Fibroblast of lung (primary cell): ENCODE measurements around the gene SLMAP.

Source experiments
- EZH2 ChIP-seq: IDR thresholded peaks from 2 replicates; pipeline ENCODE4 v1.5.1; 2012; ENCODE audit warnings: low read length, control low read depth, mild to moderate bottlenecking; ENCODE audit errors: missing control alignments
- TF ChIP-seq, protein P1 (sequence below), 2 donors: IDR thresholded peaks in 1 of 2; conservative IDR thresholded peaks in 1 of 2; 1 replicate in 1 of 2; 2 replicates in 1 of 2; pipeline ENCODE4 v1.5.1; 2011 to 2012; ENCODE audit warnings: low read length in 2 of 2, control low read depth in 1 of 2, inconsistent platforms in 1 of 2, low read depth in 1 of 2, mild to moderate bottlenecking in 1 of 2

GRCh38 chr3:57788624-57789018, 32.5 kb downstream of the SLMAP start:
- TF ChIP-seq, protein P1, sequence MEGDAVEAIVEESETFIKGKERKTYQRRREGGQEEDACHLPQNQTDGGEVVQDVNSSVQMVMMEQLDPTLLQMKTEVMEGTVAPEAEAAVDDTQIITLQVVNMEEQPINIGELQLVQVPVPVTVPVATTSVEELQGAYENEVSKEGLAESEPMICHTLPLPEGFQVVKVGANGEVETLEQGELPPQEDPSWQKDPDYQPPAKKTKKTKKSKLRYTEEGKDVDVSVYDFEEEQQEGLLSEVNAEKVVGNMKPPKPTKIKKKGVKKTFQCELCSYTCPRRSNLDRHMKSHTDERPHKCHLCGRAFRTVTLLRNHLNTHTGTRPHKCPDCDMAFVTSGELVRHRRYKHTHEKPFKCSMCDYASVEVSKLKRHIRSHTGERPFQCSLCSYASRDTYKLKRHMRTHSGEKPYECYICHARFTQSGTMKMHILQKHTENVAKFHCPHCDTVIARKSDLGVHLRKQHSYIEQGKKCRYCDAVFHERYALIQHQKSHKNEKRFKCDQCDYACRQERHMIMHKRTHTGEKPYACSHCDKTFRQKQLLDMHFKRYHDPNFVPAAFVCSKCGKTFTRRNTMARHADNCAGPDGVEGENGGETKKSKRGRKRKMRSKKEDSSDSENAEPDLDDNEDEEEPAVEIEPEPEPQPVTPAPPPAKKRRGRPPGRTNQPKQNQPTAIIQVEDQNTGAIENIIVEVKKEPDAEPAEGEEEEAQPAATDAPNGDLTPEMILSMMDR (conservative IDR thresholded peaks at IDR 0.05 in 1 of 2, IDR thresholded peaks at IDR 0.05 in 1 of 2; ENCODE audit: low read depth in 1 of 2, low read length in 2 of 2): no peak
- TF ChIP-seq EZH2: no peak
